Neural cell (in vitro differentiated cells): ENCODE results near the gene PDE4A. TPM values are rescaled to one million over a fixed set of nuclear protein-coding genes. Genes with fewer than 3 reads are reported as not detected.

Experiments used
- H2AFZ ChIP-seq: fragments of 200-600, 300-800 bp; sonication (generic), shearing (Covaris generic); 2 replicates; pipeline ENCODE4 v1.6.0; 2014; ENCODE audit warnings: low read depth, mild to moderate bottlenecking, antibody characterized with exemption, low read length, moderate library complexity
- H3F3A ChIP-seq: fragments of 200-600 bp; shearing (Covaris generic); 2 replicates; pipeline ENCODE4 v1.6.1; 2016; ENCODE audit warnings: mild to moderate bottlenecking, moderate library complexity, mixed read lengths, antibody characterized with exemption, low read length; ENCODE audit not compliant: insufficient read depth, poor library complexity, severe bottlenecking
- H3K27ac ChIP-seq: fragments of 200-600, 300-800 bp; sonication (generic), shearing (Covaris generic); 2 replicates; pipeline ENCODE4 v1.5.1; 2014; ENCODE audit warnings: mild to moderate bottlenecking, low read length, moderate library complexity
- H3K27me3 ChIP-seq: fragments of 300-800, 200-600 bp; sonication (generic), shearing (Covaris generic); 2 replicates; pipeline ENCODE4 v1.6.0; 2014; ENCODE audit warnings: mild to moderate bottlenecking, low read depth, low read length, moderate library complexity; ENCODE audit not compliant: insufficient read depth
- H3K36me3 ChIP-seq: fragments of 300-800, 200-600 bp; sonication (generic), shearing (Covaris generic); 2 replicates; pipeline ENCODE4 v1.5.1; 2014; ENCODE audit warnings: mild to moderate bottlenecking, antibody characterized with exemption, low read length, moderate library complexity; ENCODE audit not compliant: insufficient read depth
- H3K4me2 ChIP-seq: fragments of 300-800, 200-600 bp; sonication (generic), shearing (Covaris generic); 2 replicates; pipeline ENCODE4 v1.6.0; 2014; ENCODE audit warnings: mild to moderate bottlenecking, low read length
- H3K4me3 ChIP-seq: fragments of 300-800, 200-600 bp; sonication (generic), shearing (Covaris generic); 2 replicates; pipeline ENCODE4 v1.5.1; 2014; ENCODE audit warnings: mild to moderate bottlenecking, low read length, moderate library complexity
- H3K79me2 ChIP-seq: fragments of 200-600 bp; shearing (Covaris generic); replicated peaks from 2 replicates; pipeline ENCODE4 v1.6.0; 2014; ENCODE audit warnings: mild to moderate bottlenecking, low read length, moderate library complexity; ENCODE audit not compliant: insufficient read depth
- H3K9ac ChIP-seq: fragments of 300-800, 200-600 bp; sonication (generic), shearing (Covaris generic); 2 replicates; pipeline ENCODE4 v1.6.1; 2016; ENCODE audit warnings: mild to moderate bottlenecking, low read length, mixed read lengths
- H3K9me2 ChIP-seq: fragments of 200-600 bp; shearing (Covaris generic); 2 replicates; pipeline ENCODE4 v1.6.1; 2016; ENCODE audit warnings: mild to moderate bottlenecking, low read length, mixed read lengths; ENCODE audit not compliant: insufficient read depth
- H3K9me3 ChIP-seq: fragments of 200-600, 300-800 bp; sonication (generic), shearing (Covaris generic); 2 replicates; pipeline ENCODE4 v1.6.1; 2016; ENCODE audit warnings: mild to moderate bottlenecking, mixed run types, low read length, moderate library complexity, mixed read lengths
- H4K20me1 ChIP-seq: fragments of 200-600 bp; shearing (Covaris generic); 2 replicates; pipeline ENCODE4 v1.6.1; 2016; ENCODE audit warnings: mild to moderate bottlenecking, mixed run types; ENCODE audit not compliant: insufficient read depth
- CTCF ChIP-seq: fragments of 450-650 bp; IDR thresholded peaks from 2 replicates; pipeline ENCODE4 v1.5.1; 2014; ENCODE audit warnings: antibody characterized with exemption, mild to moderate bottlenecking, moderate library complexity; ENCODE audit not compliant: poor library complexity, severe bottlenecking
- EP300 ChIP-seq: fragments of 450-650 bp; conservative IDR thresholded peaks from 2 replicates; pipeline ENCODE4 v1.6.1; 2014; ENCODE audit warnings: antibody characterized with exemption, mild to moderate bottlenecking, moderate library complexity; ENCODE audit not compliant: poor library complexity, severe bottlenecking
- EZH2 ChIP-seq: fragments of 200-600, 300-800 bp; shearing (Covaris generic), sonication (generic); IDR thresholded peaks from 2 replicates; pipeline ENCODE4 v1.6.1; 2014; ENCODE audit warnings: antibody characterized with exemption, low read length, borderline replicate concordance, mild to moderate bottlenecking; ENCODE audit not compliant: insufficient read depth, poor library complexity, severe bottlenecking
- MXI1 ChIP-seq: fragments of 450-650 bp; conservative IDR thresholded peaks from 2 replicates; pipeline ENCODE4 v1.6.1; 2014; ENCODE audit warnings: antibody characterized with exemption, mild to moderate bottlenecking; ENCODE audit not compliant: poor library complexity, severe bottlenecking
- POLR2AphosphoS5 ChIP-seq: IDR thresholded peaks from 2 replicates; pipeline ENCODE4 v1.6.1; 2012
- RAD21 ChIP-seq: fragments of 450-650 bp; conservative IDR thresholded peaks from 2 replicates; pipeline ENCODE4 v1.6.1; 2014; ENCODE audit warnings: antibody characterized with exemption, mild to moderate bottlenecking, moderate library complexity
- REST ChIP-seq: IDR thresholded peaks from 2 replicates; pipeline ENCODE4 v1.6.1; 2012; ENCODE audit warnings: borderline replicate concordance
- SMC3 ChIP-seq: fragments of 450-650 bp; conservative IDR thresholded peaks from 2 replicates; pipeline ENCODE4 v1.6.1; 2014; ENCODE audit warnings: antibody characterized with exemption, mild to moderate bottlenecking, moderate library complexity; ENCODE audit not compliant: poor library complexity
- TAF1 ChIP-seq: IDR thresholded peaks from 2 replicates; pipeline ENCODE4 v1.6.1; 2012; ENCODE audit warnings: low read depth
- polyA plus RNA-seq: library from polyadenylated mRNA; depleted of rRNA; stranded (reverse); fragments of >200 nt; gene quantifications from 2 replicates; pipeline ENCODE4 v1.2.3, GENCODE V29; 2014

PDE4A gene
- polyA plus RNA-seq, 1 donor from 2014 or later, result 3.4 TPM

GRCh38 chr19:10416380-10417257 is 3.7 kb upstream of the PDE4A start:
- H3K36me3 ChIP-seq, result no peaks in the 10 kb centered on the region
- peak overlapping the region; percentile 73 for H3K4me3 ChIP-seq
- no peaks in the 10 kb centered on the region for H3K9me2 ChIP-seq
- H3K27me3 ChIP-seq, result peaks cover 65% of the 10 kb centered on the region
- TF ChIP-seq SMC3 (peak; percentile 62), POLR2AphosphoS5 (peak; percentile 13), EZH2 (no peak), MXI1 (peak; percentile 58), EP300 (peak; percentile 69), RAD21 (peak; percentile 35), TAF1 (no peak), REST (no peak), CTCF (peak; percentile 96)
- H3K9me3 ChIP-seq, result no peaks in the 10 kb centered on the region
- peak overlapping the region; percentile 39 for H3K4me2 ChIP-seq
- no peaks in the 10 kb centered on the region for H4K20me1 ChIP-seq
- peak overlapping the region; percentile 33 for H2AFZ ChIP-seq
- peaks cover 5% of the 10 kb centered on the region for H3F3A ChIP-seq
- H3K9ac ChIP-seq, result peak overlapping the region; percentile 68
- H3K27ac ChIP-seq, result no peak overlapping the region
- no peaks in the 10 kb centered on the region for H3K79me2 ChIP-seq

- no peak overlapping the region for H3K27ac ChIP-seq
- H3K79me2 ChIP-seq, result no peaks in the 10 kb centered on the region
- no peaks in the 10 kb centered on the region for H3K9me3 ChIP-seq
- no peaks in the 10 kb centered on the region for H4K20me1 ChIP-seq
- H3K9ac ChIP-seq, result no peak overlapping the region
- H3K27me3 ChIP-seq, result peaks cover 76% of the 10 kb centered on the region
- no peaks in the 10 kb centered on the region for H3K9me2 ChIP-seq
- no peaks in the 10 kb centered on the region for H3K36me3 ChIP-seq
- H3K4me3 ChIP-seq, result no peak overlapping the region
- H3K4me2 ChIP-seq, result no peak overlapping the region
- no peak for TF ChIP-seq RAD21
- TF ChIP-seq MXI1, result no peak
- TF ChIP-seq SMC3, result no peak
- TF ChIP-seq CTCF, result no peak
- TF ChIP-seq POLR2AphosphoS5, result peak; percentile 10
- H3F3A ChIP-seq, result peaks cover 5% of the 10 kb centered on the region
- H2AFZ ChIP-seq, result no peak overlapping the region
These were observed 2.6 kb upstream of the PDE4A start for GRCh38 chr19:10417541-10418234.
